Measurements from ENCODE around the gene CDH22.

CDH22 gene

GRCh38 chr20:46343348-46343974 lies 35.2 kb upstream of the CDH22 start:
- DNase-seq (ENCODE audit: low read depth) = no peak

- DNase-seq (ENCODE audit: low read depth) = no peak
These were observed 34.4 kb upstream of the CDH22 start for GRCh38 chr20:46342451-46343347.

GRCh38 chr20:46342010-46342378 lies 33.7 kb upstream of the CDH22 start:
- no peak for DNase-seq (ENCODE audit: low read depth)

DNA sequence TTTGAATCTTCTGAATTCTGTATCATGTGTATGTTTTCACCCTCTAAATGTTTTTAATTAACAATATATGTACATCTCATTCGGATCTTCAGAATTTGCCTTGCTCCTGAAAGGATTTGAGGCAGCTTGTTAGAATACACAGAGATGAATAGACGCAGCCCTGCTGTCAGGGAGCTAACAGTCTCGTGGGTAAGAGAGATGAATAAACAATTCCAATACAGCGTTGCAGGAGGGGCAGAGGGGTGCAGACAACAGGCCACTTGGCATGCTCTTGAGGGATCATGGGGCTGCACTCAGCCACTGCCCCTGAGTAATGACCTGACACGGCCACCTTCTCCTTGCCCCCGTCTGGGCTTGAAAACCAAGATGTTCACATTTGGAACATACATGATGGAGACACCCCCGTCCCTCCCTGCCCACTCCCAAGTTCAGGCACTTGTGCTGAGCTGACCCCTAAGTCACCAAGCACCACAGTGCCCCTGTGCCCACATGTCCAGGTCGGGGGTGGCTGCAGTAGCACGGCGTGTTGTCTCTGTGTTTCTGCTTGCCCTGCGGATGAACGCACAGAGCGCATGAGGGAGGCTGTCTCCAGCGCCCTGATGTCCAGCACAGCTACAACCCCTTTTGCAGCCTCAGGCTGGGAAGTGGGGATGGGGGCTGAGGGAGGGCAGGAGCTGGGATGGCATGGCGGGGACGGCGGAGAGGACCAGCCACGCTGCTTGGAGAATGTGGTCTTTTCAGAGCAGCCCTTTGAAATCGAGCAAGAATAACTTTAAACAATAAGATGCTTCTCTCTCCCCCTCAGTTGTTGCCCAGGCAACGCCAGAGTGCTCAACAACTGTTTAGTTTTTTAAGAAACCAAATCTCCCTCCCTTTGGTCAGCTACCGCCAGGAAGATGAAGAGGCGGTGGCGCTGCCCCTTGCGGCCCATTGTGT lies 33.0 kb upstream of the CDH22 start:
- no peak for DNase-seq (ENCODE audit: low read depth)

DNA sequence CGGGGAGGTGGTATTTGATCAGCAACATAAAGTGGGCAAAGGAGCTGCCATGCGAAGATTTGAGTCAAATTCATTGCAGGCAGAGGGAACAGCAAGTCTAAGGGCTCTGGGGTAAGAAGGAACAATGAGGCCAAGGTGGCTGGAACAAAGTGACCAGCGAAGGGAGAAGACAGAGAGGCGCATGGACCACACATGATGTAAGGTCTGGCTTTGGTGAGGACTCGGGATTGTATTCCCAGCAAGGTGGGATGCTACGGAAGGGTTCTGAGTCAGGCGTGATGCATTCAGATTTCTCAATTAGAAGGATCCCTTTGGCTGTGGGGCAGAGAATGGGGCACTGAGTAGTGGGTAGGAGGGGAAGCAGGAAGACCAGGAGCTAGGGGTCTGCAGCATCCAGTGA lies 30.7 kb upstream of the CDH22 start:
- no peak for DNase-seq (ENCODE audit: low read depth)

- no peak for DNase-seq (ENCODE audit: low read depth)
These were observed 28.4 kb upstream of the CDH22 start for GRCh38 chr20:46336735-46337134.

- no peak for DNase-seq (ENCODE audit: low read depth)
These were observed 26.1 kb upstream of the CDH22 start for GRCh38 chr20:46334303-46334904.

DNA sequence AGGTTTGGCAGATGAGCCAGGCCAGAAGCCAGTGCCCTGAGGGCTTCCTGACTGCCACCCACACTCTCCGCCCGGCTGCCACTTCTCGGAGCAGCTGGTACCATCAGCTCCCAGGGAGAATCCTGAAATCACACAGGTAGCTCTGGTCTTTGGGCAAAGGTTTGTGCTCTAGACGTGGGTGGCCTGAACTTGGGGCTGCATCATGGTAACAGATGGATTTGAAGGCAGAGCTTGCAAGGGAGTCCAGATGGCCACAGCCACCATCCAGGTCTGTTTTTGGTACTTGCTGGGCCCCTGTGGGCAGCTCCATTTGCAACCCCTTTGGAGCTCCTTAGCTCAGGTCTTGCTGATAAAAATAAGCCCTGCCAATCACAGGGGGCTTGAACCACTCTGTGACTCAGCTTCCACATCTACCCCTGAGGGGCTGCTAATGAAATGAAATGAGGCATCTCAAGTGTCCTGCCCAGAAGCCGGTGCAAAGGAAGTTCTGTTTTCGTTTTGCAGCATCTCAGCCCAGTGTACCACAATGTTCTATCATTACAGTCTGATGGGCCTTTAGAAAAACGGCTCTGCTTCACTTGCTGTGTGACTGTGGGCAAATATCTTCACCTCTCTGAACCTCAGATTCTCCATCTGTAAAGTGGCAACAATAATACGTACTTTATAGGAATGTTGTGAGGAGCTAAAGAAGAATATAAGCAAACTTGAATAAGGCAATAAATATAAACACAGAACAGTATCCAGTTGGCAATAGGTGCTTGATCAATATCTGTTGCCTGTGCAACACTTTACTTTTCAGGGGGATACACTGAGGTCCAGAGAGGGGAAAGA lies 25.1 kb upstream of the CDH22 start:
- no peak for DNase-seq (ENCODE audit: low read depth)

DNA sequence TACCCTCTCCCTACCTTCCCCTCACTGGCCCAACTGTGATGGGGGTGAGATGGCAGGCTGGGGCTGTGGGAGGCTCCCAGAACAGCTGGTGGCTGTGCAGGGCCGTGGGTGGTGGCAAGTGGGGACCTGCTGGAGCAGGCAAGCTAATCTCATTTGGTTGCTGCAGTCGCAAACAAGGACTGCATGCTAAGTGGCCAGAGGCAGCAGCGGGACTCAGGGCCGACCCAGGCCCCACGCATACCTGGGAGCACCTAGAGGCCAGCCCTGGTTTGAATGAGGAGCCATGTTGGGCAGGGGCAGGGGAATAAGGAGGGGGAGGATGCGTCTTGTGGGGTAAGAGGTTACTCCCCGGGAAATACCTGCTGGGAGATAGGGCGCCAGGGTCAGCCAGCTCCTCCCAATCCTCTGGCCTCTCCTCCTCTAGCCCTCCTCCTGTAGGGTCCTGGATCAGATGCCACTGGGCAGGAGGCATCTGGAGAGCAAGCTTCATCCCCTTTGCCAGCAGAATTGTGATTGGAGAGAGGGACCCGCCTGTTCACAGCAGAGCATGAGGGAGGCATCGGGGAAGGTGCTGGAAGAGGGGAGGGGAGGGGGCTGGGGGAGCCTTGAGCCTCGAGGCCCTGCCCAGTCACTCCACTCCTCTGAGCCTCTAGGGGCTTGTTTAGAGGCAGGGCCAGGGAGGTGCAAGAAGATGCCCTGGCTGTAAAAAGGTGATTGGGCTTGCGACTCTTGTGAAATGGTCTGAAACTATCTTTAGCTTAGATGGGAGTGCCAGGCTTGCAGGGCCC lies 24.3 kb upstream of the CDH22 start:
- no peak for DNase-seq (ENCODE audit: low read depth)

DNA sequence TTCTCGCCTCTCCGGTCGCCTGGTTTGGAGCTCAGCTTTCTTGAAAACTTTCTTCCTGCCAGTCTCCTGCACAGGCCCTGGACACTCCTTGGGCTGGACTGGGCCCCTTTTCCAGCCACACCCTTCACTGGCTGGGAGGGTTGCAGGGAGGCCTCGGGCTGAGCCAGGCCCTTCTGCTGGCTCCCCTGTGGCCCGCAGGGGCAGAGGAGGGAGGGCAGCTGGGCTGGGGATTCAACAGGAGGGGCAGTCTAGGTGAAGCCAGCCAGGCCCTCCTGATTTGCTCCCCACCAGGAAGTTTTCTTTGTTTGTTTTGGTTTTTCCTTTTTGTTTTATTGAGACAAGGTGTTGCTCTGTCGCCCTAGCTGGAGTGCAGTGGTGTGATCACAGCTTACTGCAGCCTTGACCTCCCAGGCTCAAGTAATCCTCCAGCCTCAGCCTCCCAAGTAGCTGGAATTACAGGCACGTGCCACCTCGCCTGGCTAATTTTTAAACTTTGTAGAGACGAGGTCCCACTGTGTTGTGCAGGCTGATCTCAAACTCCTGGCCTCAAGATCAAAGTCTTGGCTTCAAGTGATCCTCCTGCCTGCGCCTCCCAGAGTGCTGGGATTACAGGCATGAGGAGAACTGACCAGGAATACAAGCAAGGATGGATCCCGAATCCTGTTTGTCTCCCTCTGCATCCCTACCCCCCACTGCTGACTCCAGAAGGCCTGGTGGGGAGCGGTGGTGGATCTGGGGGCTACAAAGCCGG lies 23.5 kb upstream of the CDH22 start:
- DNase-seq (ENCODE audit: low read depth) = no peak

DNA sequence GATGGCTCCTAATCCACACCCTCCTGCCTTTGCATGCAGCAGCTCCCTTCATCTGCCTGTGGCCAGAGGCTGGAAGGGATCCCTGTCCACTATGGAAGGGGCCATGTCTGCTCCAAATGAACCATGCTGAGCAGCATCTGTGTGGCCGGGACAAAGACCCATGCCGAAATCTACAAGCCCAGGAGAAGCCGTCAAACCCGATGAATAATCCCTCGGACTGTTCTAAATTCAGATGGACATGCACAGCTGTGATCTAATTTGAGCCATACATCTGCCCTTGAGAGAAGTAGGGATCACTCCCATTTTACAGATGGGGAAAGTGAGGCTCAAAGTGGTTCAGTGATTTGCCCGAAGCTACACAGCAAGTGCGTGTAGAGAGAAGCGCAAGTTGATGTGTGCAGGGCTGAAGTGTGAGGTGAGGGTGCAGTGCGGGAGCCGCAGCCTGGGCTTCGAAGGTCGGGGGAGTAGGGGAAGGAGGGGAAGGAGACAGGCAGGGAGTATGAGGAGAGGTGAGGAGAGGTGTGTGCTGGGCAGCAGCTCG lies 22.6 kb upstream of the CDH22 start:
- DNase-seq (ENCODE audit: low read depth) = no peak

DNA sequence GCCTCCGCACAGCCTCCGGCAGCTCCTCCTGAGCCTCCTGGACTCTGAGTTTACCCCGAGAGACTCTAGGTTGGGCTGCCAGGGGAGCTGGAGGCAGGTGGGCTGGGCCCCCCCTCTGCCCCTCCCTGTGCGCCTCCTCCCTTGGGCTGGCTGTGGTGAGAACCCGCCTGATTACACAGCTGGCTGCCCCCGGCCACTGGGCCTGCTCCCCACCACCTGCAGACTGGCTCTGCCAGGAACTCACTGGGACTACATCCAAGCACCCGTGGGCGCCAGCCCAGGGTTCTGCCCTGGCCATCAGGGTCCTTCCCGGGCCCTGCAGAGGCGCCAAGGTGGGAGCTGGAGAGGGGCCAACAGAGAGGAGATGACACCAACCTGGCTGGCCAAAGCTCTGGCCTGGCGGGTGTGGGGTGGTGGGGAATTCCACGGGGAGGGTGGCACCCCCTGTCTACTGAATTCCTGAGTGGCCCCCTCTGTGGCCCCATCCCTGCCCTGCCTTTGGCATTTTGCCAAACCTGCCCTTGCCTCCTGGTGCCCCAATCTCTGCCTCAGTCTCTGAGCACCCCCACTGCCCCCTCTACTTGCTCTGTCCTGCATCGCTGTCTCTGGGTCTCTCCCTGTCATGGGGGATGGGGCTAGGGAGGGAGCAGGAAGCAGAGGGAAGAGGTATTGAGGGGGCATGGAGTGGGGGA lies 21.9 kb upstream of the CDH22 start:
- DNase-seq (ENCODE audit: low read depth) = no peak

DNA sequence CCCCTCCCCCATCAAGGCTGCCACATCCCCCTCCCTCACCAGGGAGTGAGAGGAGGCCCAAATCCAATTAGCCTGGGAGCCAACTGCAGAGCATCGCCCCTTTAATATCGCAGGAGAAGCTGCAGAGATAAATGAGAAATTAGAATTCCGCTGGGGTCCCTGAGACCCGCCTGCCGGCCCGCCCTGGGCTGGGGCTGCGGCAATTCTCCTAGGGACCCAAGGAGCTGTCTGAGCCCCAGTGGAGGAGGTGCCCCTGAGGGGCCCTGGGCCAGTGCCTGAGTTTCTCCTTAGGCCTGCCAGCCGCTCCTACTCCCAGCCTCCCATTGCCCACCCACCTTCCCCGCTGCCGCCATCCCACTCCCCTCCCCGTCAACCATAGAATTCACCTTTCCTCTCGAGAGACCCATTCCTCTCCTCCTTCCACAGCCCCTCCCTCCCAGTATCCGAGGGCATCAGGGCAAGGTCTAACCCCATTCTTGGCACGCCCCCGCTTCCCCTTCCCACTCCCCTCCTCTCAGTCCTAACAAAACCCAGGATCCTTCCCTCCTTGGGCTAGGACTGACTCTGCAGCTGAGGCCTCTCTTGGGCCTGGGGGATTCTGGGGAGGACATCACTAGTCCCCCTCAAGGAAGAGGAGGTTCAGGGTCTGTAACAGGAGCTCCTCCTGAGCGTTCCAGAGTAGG lies 20.0 kb upstream of the CDH22 start:
- no peak for DNase-seq (ENCODE audit: low read depth)

DNA sequence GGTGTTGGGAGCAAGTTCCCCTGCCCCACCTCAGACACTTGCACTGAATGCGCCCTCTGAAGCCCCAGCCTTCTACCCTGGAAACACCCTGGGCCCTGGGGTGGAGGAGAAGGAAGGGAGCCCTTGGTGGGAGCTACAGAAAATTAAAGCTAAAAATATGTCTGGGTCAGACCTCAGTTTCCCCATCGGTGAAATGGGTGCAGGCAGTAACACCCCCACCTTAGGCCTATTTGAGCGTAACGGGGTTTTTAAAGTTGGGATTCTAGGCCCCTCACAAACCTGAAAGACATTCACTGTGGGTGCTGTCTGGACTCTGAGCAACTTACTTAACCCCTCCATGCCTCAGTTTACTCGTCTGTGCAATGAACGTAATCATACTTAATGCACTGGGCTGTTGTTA lies 19.3 kb upstream of the CDH22 start:
- no peak for DNase-seq (ENCODE audit: low read depth)

DNA sequence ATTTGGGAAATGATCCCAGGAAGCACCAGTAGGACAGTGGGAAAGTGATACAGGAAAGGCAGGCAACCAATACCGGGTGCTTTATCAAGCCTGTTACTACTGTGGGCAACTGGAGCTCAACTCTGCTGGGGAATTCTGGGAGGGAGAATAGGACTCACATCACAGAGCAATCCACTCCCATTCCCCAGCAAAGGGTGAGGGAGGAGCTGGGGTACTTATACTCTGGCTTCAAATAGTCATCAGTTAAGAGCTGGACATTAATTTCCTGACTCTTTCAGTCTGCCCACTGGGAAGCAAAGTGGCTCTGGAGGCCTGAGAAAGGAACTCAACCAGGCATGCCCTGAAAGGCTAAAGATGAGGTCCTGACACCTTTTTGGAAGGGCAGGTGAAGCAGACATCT lies 17.5 kb upstream of the CDH22 start:
- DNase-seq (ENCODE audit: low read depth) = no peak

- no peak for DNase-seq (ENCODE audit: low read depth)
These were observed 16.8 kb upstream of the CDH22 start for GRCh38 chr20:46324960-46325703.

DNA sequence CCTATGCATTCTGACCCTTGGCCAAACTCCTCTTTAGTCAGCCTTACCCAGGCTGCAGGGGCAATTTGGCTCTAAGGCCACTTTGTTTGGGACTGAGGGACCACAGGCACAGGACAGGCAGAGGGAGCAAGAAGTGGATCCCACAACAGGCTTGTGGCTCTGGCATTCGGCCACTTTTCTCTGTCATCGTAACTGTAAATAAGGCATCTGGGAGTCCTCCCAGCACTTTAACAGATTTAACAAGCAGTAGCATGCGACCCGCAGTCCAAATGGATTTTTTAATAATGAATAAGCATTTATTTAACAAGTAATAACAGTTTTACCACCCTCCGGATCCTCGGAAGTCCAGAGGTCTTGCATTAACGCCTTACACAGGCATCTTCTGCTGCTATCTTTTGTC lies 16.1 kb upstream of the CDH22 start:
- DNase-seq (ENCODE audit: low read depth) = no peak

Data from T follicular helper cell (primary cell).